Epidermal melanocyte (primary cell): ENCODE measurements around the gene TGFB1I1.
"Not testable (repeated sequence)": the region's sequence is repeated elsewhere in the genome, so short reads cannot be mapped to it uniquely, and the experiment has no call there.

ENCODE experiments used
- DNase-seq: peaks from one replicate; pipeline ENCODE4 v3.0.0; 2011; ENCODE audit warnings: low spot score; ENCODE audit not compliant: insufficient read length

Gene TGFB1I1

DNA sequence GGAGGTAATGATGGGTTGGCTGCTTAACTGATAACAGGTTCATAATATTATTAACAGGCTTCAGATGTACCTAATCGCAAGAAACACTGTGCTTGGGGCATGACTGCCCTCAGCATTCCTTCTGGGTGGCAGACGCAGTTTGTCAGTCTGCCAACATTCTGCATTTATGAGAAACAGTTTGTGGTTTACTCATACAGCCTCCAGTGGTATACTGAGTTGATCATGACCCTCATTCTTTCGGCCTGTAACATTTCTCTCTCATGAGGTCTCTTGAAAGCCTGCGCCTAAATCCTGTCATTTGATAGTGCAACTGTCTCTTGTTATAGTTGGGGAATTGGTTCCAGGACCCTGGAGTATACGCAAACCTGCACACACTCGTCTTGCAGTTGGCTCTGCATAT, 41.2 kb downstream of the TGFB1I1 start:
- DNase-seq = no peak

GRCh38 chr16:31513884-31514283, 41.9 kb downstream of the TGFB1I1 start:
- no peak for DNase-seq

DNA sequence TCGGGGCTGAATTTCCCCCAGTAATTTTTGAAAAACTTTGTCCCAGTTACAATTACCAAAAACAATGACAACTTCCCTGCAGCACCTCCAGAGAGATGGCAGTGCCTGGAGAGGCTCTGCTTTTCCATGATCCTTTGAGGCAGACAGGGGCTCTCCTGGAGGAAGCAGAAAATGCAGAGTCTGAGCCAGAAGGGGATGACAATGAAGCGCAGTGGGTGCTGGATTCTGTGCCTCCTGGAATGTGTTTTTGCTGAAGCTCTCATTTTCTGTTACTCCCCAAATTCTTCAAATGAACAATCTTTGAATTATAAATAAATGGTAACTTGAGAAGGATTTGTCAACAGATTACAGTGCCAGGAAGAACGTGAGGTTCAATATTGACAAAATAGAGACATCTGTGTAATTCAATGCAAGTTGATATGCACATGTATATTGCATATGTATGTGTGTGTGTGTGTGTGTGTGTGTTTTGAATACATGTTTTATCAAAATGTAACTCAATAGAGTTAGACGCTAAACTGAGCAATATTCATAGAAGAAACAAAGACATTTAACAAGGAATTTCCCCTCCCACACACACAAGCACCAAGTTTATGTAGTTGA, 45.9 kb downstream of the TGFB1I1 start:
- DNase-seq = no peak

DNA sequence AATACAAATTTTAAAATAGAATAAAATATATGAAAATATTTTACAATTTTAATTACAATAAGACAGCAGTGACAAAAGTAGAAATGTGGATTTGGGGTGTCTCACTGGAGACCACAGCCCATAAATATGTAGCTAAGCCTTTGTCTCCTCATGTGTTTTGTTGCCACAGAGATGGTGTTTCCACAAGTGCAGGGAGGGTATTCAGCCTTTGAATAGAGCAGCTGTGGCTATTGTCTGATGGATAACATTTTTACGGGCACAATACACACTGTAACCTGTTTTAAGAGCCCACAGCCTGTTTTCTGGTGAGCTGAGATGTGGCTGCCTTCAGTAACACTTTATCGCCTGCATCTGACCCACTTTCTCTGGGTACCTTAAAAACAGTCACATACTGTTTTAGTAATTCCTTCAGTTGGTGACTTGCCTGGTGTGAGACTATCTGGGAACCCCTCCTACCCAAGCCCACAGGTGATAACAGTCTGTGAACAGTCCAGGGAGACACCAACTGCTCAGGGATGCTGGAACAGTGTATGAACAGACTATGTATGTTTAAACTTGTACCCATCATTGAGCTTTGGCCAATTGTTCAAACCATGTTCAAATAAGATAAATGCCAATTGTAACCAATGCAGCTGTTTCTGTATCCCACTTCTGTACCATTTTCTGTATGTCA, 47.9 kb downstream of the TGFB1I1 start:
- DNase-seq = no peak

DNA sequence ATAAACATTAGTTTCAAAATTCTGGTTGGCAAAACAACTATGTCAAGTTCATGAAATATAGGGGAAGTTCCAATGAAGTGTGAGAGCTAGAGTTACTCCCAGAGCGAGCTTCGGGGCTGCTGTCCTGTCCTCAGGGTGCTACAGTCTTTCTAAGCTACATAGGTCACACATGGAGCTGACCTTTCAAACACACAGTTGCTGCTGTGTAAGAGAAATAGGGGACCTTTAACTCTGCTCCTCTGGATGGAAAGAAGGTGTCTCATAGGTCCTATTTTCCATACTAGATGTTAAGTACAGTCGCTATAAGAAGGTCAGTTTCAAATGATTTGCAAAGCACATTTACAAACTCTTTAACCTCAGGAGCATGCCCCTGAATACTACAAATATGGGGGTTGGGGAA, 49.4 kb downstream of the TGFB1I1 start:
- DNase-seq = no peak

GRCh38 chr16:31522071-31522470, 50.1 kb downstream of the TGFB1I1 start:
- no peak for DNase-seq

- DNase-seq = not testable (repeated sequence)
Measured at GRCh38 chr16:31523768-31524167, 51.8 kb downstream of the TGFB1I1 start.

GRCh38 chr16:31525113-31525512, 53.2 kb downstream of the TGFB1I1 start:
- DNase-seq = no peak
